Amniotic epithelial cell (primary cell): ENCODE measurements around the gene TLR6.

Experiments
- DNase-seq: peaks from one replicate; pipeline ENCODE4 v3.0.0-alpha.2; 2010; ENCODE audit warnings: low read depth

TLR6 gene

GRCh38 chr4:38856524-38857337 lies at the start of gene TLR6:
TLR6 (minus strand) TSS chr4:38856817; CDS start chr4:38829473, 27,344 bp downstream.
- DNase-seq: peak; percentile 62

GRCh38 chr4:38905652-38906385 lies 49.2 kb upstream of the TLR6 start:
- no peak for DNase-seq

GRCh38 chr4:38904682-38905081 lies 48.1 kb upstream of the TLR6 start:
- DNase-seq: no peak

- no peak for DNase-seq
These were observed 47.6 kb upstream of the TLR6 start for GRCh38 chr4:38904090-38904666.

- DNase-seq: no peak
These were observed 46.1 kb upstream of the TLR6 start for GRCh38 chr4:38902695-38903094.

GRCh38 chr4:38902221-38902620 lies 45.6 kb upstream of the TLR6 start:
- no peak for DNase-seq

GRCh38 chr4:38898245-38898644 lies 41.6 kb upstream of the TLR6 start:
- DNase-seq: no peak

- no peak for DNase-seq
These were observed 40.3 kb upstream of the TLR6 start for GRCh38 chr4:38896940-38897339.

- no peak for DNase-seq
These were observed 37.8 kb upstream of the TLR6 start for GRCh38 chr4:38894322-38894982.

- no peak for DNase-seq
These were observed 34.7 kb upstream of the TLR6 start for GRCh38 chr4:38891051-38891983.

GRCh38 chr4:38889143-38889542 lies 32.5 kb upstream of the TLR6 start:
- peak; percentile 86 for DNase-seq

GRCh38 chr4:38884254-38884653 lies 27.6 kb upstream of the TLR6 start:
- no peak for DNase-seq

- peak; percentile 34 for DNase-seq
These were observed 20.0 kb upstream of the TLR6 start for GRCh38 chr4:38876636-38877035.

- no peak for DNase-seq
These were observed 16.8 kb upstream of the TLR6 start for GRCh38 chr4:38873290-38873944.

- peak; percentile 18 for DNase-seq
These were observed 16.0 kb upstream of the TLR6 start for GRCh38 chr4:38872620-38873019.

GRCh38 chr4:38871593-38871992 lies 15.0 kb upstream of the TLR6 start:
- no peak for DNase-seq

GRCh38 chr4:38870098-38870808 lies 13.6 kb upstream of the TLR6 start:
- DNase-seq: peak; percentile 13

GRCh38 chr4:38869511-38869910 lies 12.9 kb upstream of the TLR6 start:
- DNase-seq: no peak

- DNase-seq: peak; percentile 34
These were observed 11.7 kb upstream of the TLR6 start for GRCh38 chr4:38868059-38868960.
